ENCODE results near the gene RAPGEF2. TPM values are rescaled to one million over a fixed set of nuclear protein-coding genes. Genes with fewer than 3 reads are reported as not detected.

RAPGEF2 gene
- polyA plus RNA-seq, 1 donor (not counting 4 experiments of a cell fraction or from before 2014, with no cell fraction given) = 23.8 TPM

GRCh38 chr4:159352609-159353008, 249.7 kb downstream of the RAPGEF2 start:
- Histone ChIP-seq H2AFZ (ENCODE audit: control insufficient read depth, low read length) (no peak overlapping the region), H3K9me3 (ENCODE audit: control insufficient read depth, low read depth, low read length) (no peaks in the 10 kb centered on the region), H3K79me2 (ENCODE audit: control insufficient read depth, insufficient read depth, low read length) (no peaks in the 10 kb centered on the region), H3K4me2 (ENCODE audit: control insufficient read depth, extremely low read depth, insufficient read depth, low read depth, low read length) (no peak overlapping the region), H3K4me3 (ENCODE audit: control insufficient read depth in 2 of 3, extremely low read depth in 1 of 3, insufficient read depth in 2 of 3, low read depth in 1 of 3, low read length in 3 of 3) (no peak overlapping the region), H3K9ac (ENCODE audit: control insufficient read depth, extremely low read depth, insufficient read depth, low read length) (no peak overlapping the region), H3K27me3 (ENCODE audit: control insufficient read depth, extremely low read depth, insufficient read depth, low read length) (no peaks in the 10 kb centered on the region), H4K20me1 (ENCODE audit: control insufficient read depth, extremely low read depth, insufficient read depth, low read length) (no peaks in the 10 kb centered on the region), H3K4me1 (ENCODE audit: control insufficient read depth, extremely low read depth, insufficient read depth, low read length) (no peaks in the 10 kb centered on the region), H3K27ac (ENCODE audit: control insufficient read depth, insufficient read depth, low read length) (no peak overlapping the region), H3K9me1 (ENCODE audit: control insufficient read depth, extremely low read depth, insufficient read depth, low read length) (no peaks in the 10 kb centered on the region), H3K36me3 (ENCODE audit: control insufficient read depth in 2 of 2, extremely low read depth in 1 of 2, insufficient read depth in 2 of 2, low read length in 2 of 2) (peaks cover 9 to 12% of the 10 kb centered on the region in 2 experiments)
- DNase-seq (ENCODE audit: low read depth, low spot score) (no peak), FAIRE-seq (peak; percentile 52)
- TF ChIP-seq EZH2 (IDR thresholded peaks at IDR 0.05; ENCODE audit: low read length) = no peak
- TF ChIP-seq, protein P1, sequence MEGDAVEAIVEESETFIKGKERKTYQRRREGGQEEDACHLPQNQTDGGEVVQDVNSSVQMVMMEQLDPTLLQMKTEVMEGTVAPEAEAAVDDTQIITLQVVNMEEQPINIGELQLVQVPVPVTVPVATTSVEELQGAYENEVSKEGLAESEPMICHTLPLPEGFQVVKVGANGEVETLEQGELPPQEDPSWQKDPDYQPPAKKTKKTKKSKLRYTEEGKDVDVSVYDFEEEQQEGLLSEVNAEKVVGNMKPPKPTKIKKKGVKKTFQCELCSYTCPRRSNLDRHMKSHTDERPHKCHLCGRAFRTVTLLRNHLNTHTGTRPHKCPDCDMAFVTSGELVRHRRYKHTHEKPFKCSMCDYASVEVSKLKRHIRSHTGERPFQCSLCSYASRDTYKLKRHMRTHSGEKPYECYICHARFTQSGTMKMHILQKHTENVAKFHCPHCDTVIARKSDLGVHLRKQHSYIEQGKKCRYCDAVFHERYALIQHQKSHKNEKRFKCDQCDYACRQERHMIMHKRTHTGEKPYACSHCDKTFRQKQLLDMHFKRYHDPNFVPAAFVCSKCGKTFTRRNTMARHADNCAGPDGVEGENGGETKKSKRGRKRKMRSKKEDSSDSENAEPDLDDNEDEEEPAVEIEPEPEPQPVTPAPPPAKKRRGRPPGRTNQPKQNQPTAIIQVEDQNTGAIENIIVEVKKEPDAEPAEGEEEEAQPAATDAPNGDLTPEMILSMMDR (optimal IDR thresholded peaks at IDR 0.05 in 1 of 3, IDR thresholded peaks at IDR 0.05 in 1 of 3, conservative IDR thresholded peaks at IDR 0.05 in 1 of 3; ENCODE audit: extremely low read depth in 1 of 3, insufficient read depth in 2 of 3, low read length in 3 of 3) = no peak
- dilution Hi-C loops (cut with MboI; ENCODE audit: extremely low pct_ligation_motif_present, low sequenced_read_pairs) = no loop called here

DNA sequence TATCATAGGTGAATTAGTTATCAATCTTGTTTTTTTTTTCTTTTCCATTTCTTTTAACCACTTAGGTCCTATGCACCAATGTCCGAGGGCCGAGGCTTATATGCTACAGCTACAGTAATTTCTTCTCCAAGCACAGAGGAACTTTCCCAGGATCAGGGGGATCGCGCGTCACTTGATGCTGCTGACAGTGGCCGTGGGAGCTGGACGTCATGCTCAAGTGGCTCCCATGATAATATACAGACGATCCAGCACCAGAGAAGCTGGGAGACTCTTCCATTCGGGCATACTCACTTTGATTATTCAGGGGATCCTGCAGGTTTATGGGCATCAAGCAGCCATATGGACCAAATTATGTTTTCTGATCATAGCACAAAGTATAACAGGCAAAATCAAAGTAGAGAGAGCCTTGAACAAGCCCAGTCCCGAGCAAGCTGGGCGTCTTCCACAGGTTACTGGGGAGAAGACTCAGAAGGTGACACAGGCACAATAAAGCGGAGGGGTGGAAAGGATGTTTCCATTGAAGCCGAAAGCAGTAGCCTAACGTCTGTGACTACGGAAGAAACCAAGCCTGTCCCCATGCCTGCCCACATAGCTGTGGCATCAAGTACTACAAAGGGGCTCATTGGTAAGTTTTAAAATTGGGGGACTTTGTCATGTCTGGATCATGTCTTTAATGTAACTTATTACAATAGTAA, 250.7 kb downstream of the RAPGEF2 start:
- no peak for FAIRE-seq
- H3K4me2 ChIP-seq (ENCODE audit: control insufficient read depth, extremely low read depth, insufficient read depth, low read depth, low read length) = no peak overlapping the region
- H3K9me3 ChIP-seq (ENCODE audit: control insufficient read depth, low read depth, low read length) = no peaks in the 10 kb centered on the region
- no peak for TF ChIP-seq EZH2 (IDR thresholded peaks at IDR 0.05; ENCODE audit: low read length)
- TF ChIP-seq, protein P1 (optimal IDR thresholded peaks at IDR 0.05 in 1 of 3, IDR thresholded peaks at IDR 0.05 in 1 of 3, conservative IDR thresholded peaks at IDR 0.05 in 1 of 3; ENCODE audit: extremely low read depth in 1 of 3, insufficient read depth in 2 of 3, low read length in 3 of 3) = no peak
- no peaks in the 10 kb centered on the region for H3K79me2 ChIP-seq (ENCODE audit: control insufficient read depth, insufficient read depth, low read length)
- no peaks in the 10 kb centered on the region for H3K9me1 ChIP-seq (ENCODE audit: control insufficient read depth, extremely low read depth, insufficient read depth, low read length)
- no peak for DNase-seq (ENCODE audit: low read depth, low spot score)
- dilution Hi-C loops (cut with MboI; ENCODE audit: extremely low pct_ligation_motif_present, low sequenced_read_pairs) = no loop called here
- no peak overlapping the region for H3K9ac ChIP-seq (ENCODE audit: control insufficient read depth, extremely low read depth, insufficient read depth, low read length)
- H3K27ac ChIP-seq (ENCODE audit: control insufficient read depth, insufficient read depth, low read length) = no peak overlapping the region
- no peak overlapping the region for H2AFZ ChIP-seq (ENCODE audit: control insufficient read depth, low read length)
- H3K36me3 ChIP-seq (ENCODE audit: control insufficient read depth in 2 of 2, extremely low read depth in 1 of 2, insufficient read depth in 2 of 2, low read length in 2 of 2) = peaks cover 10 to 12% of the 10 kb centered on the region in 2 experiments
- no peaks in the 10 kb centered on the region for H4K20me1 ChIP-seq (ENCODE audit: control insufficient read depth, extremely low read depth, insufficient read depth, low read length)
- no peaks in the 10 kb centered on the region for H3K27me3 ChIP-seq (ENCODE audit: control insufficient read depth, extremely low read depth, insufficient read depth, low read length)
- H3K4me1 ChIP-seq (ENCODE audit: control insufficient read depth, extremely low read depth, insufficient read depth, low read length) = peaks cover 8% of the 10 kb centered on the region
- no peak overlapping the region for H3K4me3 ChIP-seq (ENCODE audit: control insufficient read depth in 2 of 3, extremely low read depth in 1 of 3, insufficient read depth in 2 of 3, low read depth in 1 of 3, low read length in 3 of 3)

Measured in keratinocyte (primary cell).